Mammary epithelial cell (primary cell): ENCODE data around the gene FKBP4.

Source experiments
- EZH2 ChIP-seq: IDR thresholded peaks from 2 replicates; pipeline ENCODE4 v1.6.1; 2012; ENCODE audit warnings: low read length, inconsistent platforms, borderline replicate concordance
- TF ChIP-seq, protein P1 (sequence below), 2 donors: IDR thresholded peaks in 1 of 2; conservative IDR thresholded peaks in 1 of 2; 2 replicates each; pipeline ENCODE4 v1.5.1; 2011 to 2012; ENCODE audit warnings: inconsistent platforms in 2 of 2, low read length in 2 of 2, mild to moderate bottlenecking in 2 of 2, control low read depth in 1 of 2, low read depth in 1 of 2; ENCODE audit not compliant: insufficient read depth in 1 of 2; ENCODE audit errors: extremely low read depth in 1 of 2

DNA sequence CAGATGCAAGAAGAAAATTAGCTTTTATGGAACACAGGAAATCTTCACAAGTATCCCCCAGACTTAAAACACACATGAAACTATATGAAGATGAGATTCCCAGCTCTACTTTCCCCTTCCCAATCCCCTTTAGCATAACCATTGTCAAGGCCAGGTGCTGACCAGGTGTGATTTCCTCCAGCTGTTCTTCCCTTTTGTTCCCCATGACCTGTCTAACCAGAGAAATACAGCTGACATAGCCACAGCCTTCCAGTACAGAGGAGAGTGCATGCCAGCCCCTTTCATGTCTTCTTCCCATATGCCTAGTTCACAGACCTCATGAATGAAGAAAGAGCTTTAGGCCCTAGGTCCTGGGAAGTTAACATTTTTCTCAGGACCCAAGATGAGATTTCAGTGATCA is 43.5 kb upstream of the FKBP4 start:
- TF ChIP-seq, protein P1, sequence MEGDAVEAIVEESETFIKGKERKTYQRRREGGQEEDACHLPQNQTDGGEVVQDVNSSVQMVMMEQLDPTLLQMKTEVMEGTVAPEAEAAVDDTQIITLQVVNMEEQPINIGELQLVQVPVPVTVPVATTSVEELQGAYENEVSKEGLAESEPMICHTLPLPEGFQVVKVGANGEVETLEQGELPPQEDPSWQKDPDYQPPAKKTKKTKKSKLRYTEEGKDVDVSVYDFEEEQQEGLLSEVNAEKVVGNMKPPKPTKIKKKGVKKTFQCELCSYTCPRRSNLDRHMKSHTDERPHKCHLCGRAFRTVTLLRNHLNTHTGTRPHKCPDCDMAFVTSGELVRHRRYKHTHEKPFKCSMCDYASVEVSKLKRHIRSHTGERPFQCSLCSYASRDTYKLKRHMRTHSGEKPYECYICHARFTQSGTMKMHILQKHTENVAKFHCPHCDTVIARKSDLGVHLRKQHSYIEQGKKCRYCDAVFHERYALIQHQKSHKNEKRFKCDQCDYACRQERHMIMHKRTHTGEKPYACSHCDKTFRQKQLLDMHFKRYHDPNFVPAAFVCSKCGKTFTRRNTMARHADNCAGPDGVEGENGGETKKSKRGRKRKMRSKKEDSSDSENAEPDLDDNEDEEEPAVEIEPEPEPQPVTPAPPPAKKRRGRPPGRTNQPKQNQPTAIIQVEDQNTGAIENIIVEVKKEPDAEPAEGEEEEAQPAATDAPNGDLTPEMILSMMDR (conservative IDR thresholded peaks at IDR 0.05 in 1 of 2, IDR thresholded peaks at IDR 0.05 in 1 of 2; ENCODE audit: extremely low read depth in 1 of 2, insufficient read depth in 1 of 2, low read depth in 1 of 2, low read length in 2 of 2): no peak
- no peak for TF ChIP-seq EZH2
